GM11168 (cell line): ENCODE data around the gene GUCA1C.

Experiments used
- in situ Hi-C: fragments of 300-500 bp; cut with MboI; formaldehyde crosslinking; loops from one replicate; pipeline ENCODE4 v1.12.0; 2022; ENCODE audit warnings: low sequenced_read_pairs; ENCODE audit not compliant: unreplicated experiment

GUCA1C gene

GRCh38 chr3:108953700-108954099, at the start of gene GUCA1C:
TSS of gene GUCA1C (minus strand) at chr3:108953879. CDS start at chr3:108953762, 117 bp downstream.
- in situ Hi-C loops, result no loop called here

- in situ Hi-C loops, result no loop called here
Measured at GRCh38 chr3:108998436-108998835, 44.8 kb upstream of the GUCA1C start.

- in situ Hi-C loops, result no loop called here
Measured at GRCh38 chr3:108985844-108986243, 32.2 kb upstream of the GUCA1C start.

GRCh38 chr3:108983051-108983450, 29.4 kb upstream of the GUCA1C start:
- in situ Hi-C loops, result no loop called here

- in situ Hi-C loops, result no loop called here
Measured at GRCh38 chr3:108976058-108976457, 22.4 kb upstream of the GUCA1C start.

- in situ Hi-C loops, result no loop called here
Measured at GRCh38 chr3:108973019-108973418, 19.3 kb upstream of the GUCA1C start.

GRCh38 chr3:108972482-108972881, 18.8 kb upstream of the GUCA1C start:
- in situ Hi-C loops, result no loop called here

- in situ Hi-C loops, result no loop called here
Measured at GRCh38 chr3:108970561-108970960, 16.9 kb upstream of the GUCA1C start.

- in situ Hi-C loops, result no loop called here
Measured at GRCh38 chr3:108966773-108967172, 13.1 kb upstream of the GUCA1C start.

- in situ Hi-C loops, result no loop called here
Measured at GRCh38 chr3:108959017-108959416, 5.3 kb upstream of the GUCA1C start.

GRCh38 chr3:108953210-108953609, 469 bp downstream of the GUCA1C start:
- in situ Hi-C loops, result no loop called here

- in situ Hi-C loops, result no loop called here
Measured at GRCh38 chr3:108951820-108952501, 1.7 kb downstream of the GUCA1C start.

- in situ Hi-C loops, result no loop called here
Measured at GRCh38 chr3:108947855-108948254, 5.8 kb downstream of the GUCA1C start.

GRCh38 chr3:108946292-108947285, 7.1 kb downstream of the GUCA1C start:
- in situ Hi-C loops, result no loop called here

- in situ Hi-C loops, result no loop called here
Measured at GRCh38 chr3:108940568-108941263, 13.0 kb downstream of the GUCA1C start.

- in situ Hi-C loops, result no loop called here
Measured at GRCh38 chr3:108940166-108940565, 13.5 kb downstream of the GUCA1C start.

- in situ Hi-C loops, result no loop called here
Measured at GRCh38 chr3:108936924-108937689, 16.6 kb downstream of the GUCA1C start.

- in situ Hi-C loops, result no loop called here
Measured at GRCh38 chr3:108931035-108931434, 22.6 kb downstream of the GUCA1C start.

GRCh38 chr3:108918866-108919265, 34.8 kb downstream of the GUCA1C start:
- in situ Hi-C loops, result loop anchor here (5.0 kb wide), 1 partner anchor 247 kb away; no protein-coding TSS in a partner anchor
